OCI-LY7 (cell line): ENCODE data around the gene ABR.

ENCODE experiments used
- EZH2phosphoT487 ChIP-seq: fragments of 200-600 bp; sonication (generic); IDR thresholded peaks from 2 replicates; pipeline ENCODE4 v1.6.1; 2018; ENCODE audit warnings: low read depth, borderline replicate concordance, mild to moderate bottlenecking, mixed run types, antibody characterized with exemption, low read length, moderate library complexity, mixed read lengths
- TF ChIP-seq, protein P1 (sequence below): fragments of 200-600 bp; sonication (generic); conservative IDR thresholded peaks from 2 replicates; pipeline ENCODE4 v1.5.1; 2014; ENCODE audit warnings: mild to moderate bottlenecking, antibody characterized with exemption, low read length, moderate library complexity, mixed read lengths

DNA sequence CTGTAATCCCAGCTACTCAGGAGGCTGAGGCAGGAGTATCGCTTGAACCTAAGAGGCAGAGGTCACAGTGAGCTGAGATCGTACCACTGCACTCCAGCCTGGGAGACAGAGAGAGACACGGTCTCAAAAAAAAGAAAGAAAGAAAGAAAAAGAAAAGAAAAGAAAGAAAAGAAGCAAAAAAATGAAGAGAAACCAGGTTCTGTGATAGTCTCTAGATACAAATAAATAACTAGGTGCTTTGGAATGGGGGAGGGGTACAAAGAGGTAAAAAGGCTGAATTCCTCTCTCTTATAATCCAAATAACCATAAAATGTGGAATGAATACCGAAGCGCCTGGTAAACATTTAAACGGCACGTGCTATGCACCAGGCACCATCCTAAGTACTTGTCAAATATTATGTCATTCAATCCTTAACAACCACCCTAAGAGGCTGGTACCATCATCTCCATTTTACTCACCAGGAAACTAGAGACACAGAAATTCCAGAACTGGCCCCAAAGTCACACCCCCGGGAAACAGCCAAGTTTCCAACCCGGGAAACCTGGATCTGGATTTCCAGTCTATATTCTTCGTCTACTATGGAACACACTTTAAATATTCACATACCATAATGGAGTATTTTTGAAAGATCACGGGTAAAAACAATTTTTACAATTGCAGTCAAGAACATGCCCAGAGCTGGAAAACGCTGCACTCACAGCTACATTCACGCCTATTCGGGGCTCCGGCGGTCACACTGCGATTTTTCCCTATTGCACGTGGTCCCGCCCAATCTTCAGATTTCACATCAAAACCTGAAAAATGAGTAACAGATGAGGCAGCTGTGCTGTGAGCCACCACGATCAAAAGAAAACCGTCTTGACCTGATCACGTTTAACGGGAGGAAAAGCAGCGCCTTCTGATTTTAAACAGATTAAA lies 210.7 kb downstream of the ABR start:
- TF ChIP-seq, protein P1, sequence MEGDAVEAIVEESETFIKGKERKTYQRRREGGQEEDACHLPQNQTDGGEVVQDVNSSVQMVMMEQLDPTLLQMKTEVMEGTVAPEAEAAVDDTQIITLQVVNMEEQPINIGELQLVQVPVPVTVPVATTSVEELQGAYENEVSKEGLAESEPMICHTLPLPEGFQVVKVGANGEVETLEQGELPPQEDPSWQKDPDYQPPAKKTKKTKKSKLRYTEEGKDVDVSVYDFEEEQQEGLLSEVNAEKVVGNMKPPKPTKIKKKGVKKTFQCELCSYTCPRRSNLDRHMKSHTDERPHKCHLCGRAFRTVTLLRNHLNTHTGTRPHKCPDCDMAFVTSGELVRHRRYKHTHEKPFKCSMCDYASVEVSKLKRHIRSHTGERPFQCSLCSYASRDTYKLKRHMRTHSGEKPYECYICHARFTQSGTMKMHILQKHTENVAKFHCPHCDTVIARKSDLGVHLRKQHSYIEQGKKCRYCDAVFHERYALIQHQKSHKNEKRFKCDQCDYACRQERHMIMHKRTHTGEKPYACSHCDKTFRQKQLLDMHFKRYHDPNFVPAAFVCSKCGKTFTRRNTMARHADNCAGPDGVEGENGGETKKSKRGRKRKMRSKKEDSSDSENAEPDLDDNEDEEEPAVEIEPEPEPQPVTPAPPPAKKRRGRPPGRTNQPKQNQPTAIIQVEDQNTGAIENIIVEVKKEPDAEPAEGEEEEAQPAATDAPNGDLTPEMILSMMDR = no peak
- TF ChIP-seq EZH2phosphoT487 = no peak
